GM12873 (cell line): ENCODE results near the gene CHN2.

Experiments
- CTCF ChIP-seq: IDR thresholded peaks from 2 replicates; pipeline ENCODE4 v1.5.1; 2012; ENCODE audit warnings: low read depth, mild to moderate bottlenecking, moderate library complexity, low read length, control low read depth; ENCODE audit not compliant: insufficient read depth; ENCODE audit errors: missing control alignments

The CHN2 gene

GRCh38 chr7:29414216-29414615 lies 219.6 kb downstream of the CHN2 start:
- TF ChIP-seq CTCF = no peak

DNA sequence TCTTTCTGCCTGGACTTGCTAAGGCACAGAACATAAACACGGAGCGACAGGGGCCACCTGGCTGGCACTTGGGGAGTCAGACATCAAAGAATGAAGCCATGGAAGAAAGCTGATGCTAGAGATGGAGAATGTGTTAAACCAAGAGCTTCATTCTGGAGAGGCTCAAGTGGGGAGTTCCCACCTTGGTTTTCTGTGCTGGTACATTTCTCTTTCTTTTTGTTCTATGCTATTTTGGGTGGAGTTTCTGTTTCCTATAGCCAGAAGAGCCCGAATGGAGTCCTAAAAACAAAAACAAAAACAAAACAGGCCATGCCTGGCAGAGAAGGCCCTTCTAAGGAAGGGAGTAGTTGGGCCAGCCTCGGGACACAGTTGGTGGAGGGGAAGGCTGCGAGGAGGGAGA lies 220.6 kb downstream of the CHN2 start:
- no peak for TF ChIP-seq CTCF

GRCh38 chr7:29416276-29416937 lies 221.8 kb downstream of the CHN2 start:
- TF ChIP-seq CTCF = no peak

- no peak for TF ChIP-seq CTCF
These were observed 222.3 kb downstream of the CHN2 start for GRCh38 chr7:29416938-29417305.

DNA sequence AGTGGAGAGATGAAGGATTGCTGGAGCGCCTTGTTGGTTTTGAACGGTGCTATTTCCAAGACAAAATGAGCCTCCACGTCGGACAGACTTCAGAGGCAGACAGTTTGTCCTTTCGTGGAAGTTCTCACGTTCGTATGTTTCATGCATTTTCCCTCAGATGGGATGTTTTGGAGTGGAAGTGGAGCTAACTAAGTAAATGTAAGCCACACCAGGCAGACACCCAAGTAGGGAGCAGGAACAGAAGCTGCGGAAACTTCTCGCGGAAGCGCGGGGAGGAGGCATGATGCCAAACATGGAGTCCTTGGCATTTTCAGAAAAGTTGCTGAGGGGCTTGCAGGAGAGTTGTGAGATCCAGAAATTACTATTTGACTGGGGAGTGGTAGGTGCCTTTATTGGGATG lies 223.5 kb downstream of the CHN2 start:
- no peak for TF ChIP-seq CTCF

- TF ChIP-seq CTCF = no peak
These were observed 224.1 kb downstream of the CHN2 start for GRCh38 chr7:29418651-29419050.

- TF ChIP-seq CTCF = no peak
These were observed 225.4 kb downstream of the CHN2 start for GRCh38 chr7:29420011-29420410.
